HUDEP-2 (cell line): ENCODE results near the gene MBP.

ENCODE experiments used
- DNase-seq, 76 experiments: peaks; one replicate each; lab custom pipeline; 2025; ENCODE audit not compliant: unreplicated experiment in 76 of 76; lab: John Stamatoyannopoulos, UW

Gene MBP

GRCh38 chr18:77013811-77014521 lies 118.6 kb downstream of the MBP start:
- no peak for DNase-seq

- no peak for DNase-seq
Observed at GRCh38 chr18:77012806-77013541, 119.6 kb downstream of the MBP start.

- no peak for DNase-seq
Observed at GRCh38 chr18:77012120-77012519, 120.5 kb downstream of the MBP start.

GRCh38 chr18:77009675-77010074 lies 122.9 kb downstream of the MBP start:
- DNase-seq: no peak

GRCh38 chr18:77008576-77009315 lies 123.8 kb downstream of the MBP start:
- DNase-seq: no peak

GRCh38 chr18:77008006-77008405 lies 124.6 kb downstream of the MBP start:
- no peak for DNase-seq

- DNase-seq: no peak
Observed at GRCh38 chr18:77007251-77007650, 125.3 kb downstream of the MBP start.

GRCh38 chr18:77006305-77007175 lies 126.0 kb downstream of the MBP start:
- DNase-seq: no peak

GRCh38 chr18:77005651-77006195 lies 126.9 kb downstream of the MBP start:
- no peak for DNase-seq

- no peak for DNase-seq
Observed at GRCh38 chr18:77004555-77005380, 127.8 kb downstream of the MBP start.

- no peak for DNase-seq
Observed at GRCh38 chr18:77003316-77003715, 129.3 kb downstream of the MBP start.

- no peak for DNase-seq
Observed at GRCh38 chr18:77002496-77002895, 130.1 kb downstream of the MBP start.

- no peak for DNase-seq
Observed at GRCh38 chr18:77001979-77002378, 130.6 kb downstream of the MBP start.

- no peak for DNase-seq
Observed at GRCh38 chr18:77001041-77001440, 131.5 kb downstream of the MBP start.

- DNase-seq: peak in 38 of 76 experiments; percentile 3 to 57 (median 23)
Observed at GRCh38 chr18:77000527-77000926, 132.1 kb downstream of the MBP start.

GRCh38 chr18:76999077-76999476 lies 133.5 kb downstream of the MBP start:
- no peak for DNase-seq

GRCh38 chr18:76997951-76998808 lies 134.4 kb downstream of the MBP start:
- DNase-seq: no peak

- DNase-seq: no peak
Observed at GRCh38 chr18:76996429-76996828, 136.2 kb downstream of the MBP start.

- DNase-seq: no peak
Observed at GRCh38 chr18:76995896-76996295, 136.7 kb downstream of the MBP start.
